ENCODE results near the gene ST3GAL2.
"Not testable (repeated sequence)": the region's sequence is repeated elsewhere in the genome, so short reads cannot be mapped to it uniquely, and the experiment has no call there.

Gene ST3GAL2

GRCh38 chr16:70467113-70467512 is 28.2 kb upstream of the ST3GAL2 start:
- no peak for DNase-seq

- no peak for DNase-seq
Measured at GRCh38 chr16:70466805-70467076, 27.8 kb upstream of the ST3GAL2 start.

GRCh38 chr16:70465999-70466804 is 27.3 kb upstream of the ST3GAL2 start:
- no peak for DNase-seq

- DNase-seq, result no peak
Measured at GRCh38 chr16:70463235-70463634, 24.3 kb upstream of the ST3GAL2 start.

- DNase-seq, result no peak
Measured at GRCh38 chr16:70460737-70461261, 21.9 kb upstream of the ST3GAL2 start.

- DNase-seq, result no peak
Measured at GRCh38 chr16:70457446-70458166, 18.7 kb upstream of the ST3GAL2 start.

- no peak for DNase-seq
Measured at GRCh38 chr16:70455910-70456309, 17.0 kb upstream of the ST3GAL2 start.

- peak; percentile 26 for DNase-seq
Measured at GRCh38 chr16:70454222-70455034, 15.5 kb upstream of the ST3GAL2 start, which contains the start of gene FCSK. Gene FCSK (plus strand): TSS chr16:70454595. CDS start chr16:70463191, 8,596 bp downstream.

- DNase-seq, result no peak
Measured at GRCh38 chr16:70453892-70454221, 15.0 kb upstream of the ST3GAL2 start.

- DNase-seq, result no peak
Measured at GRCh38 chr16:70453117-70453891, 14.4 kb upstream of the ST3GAL2 start.

- not testable (repeated sequence) for DNase-seq
Measured at GRCh38 chr16:70451004-70451340, 12.1 kb upstream of the ST3GAL2 start.

GRCh38 chr16:70450142-70451003 is 11.5 kb upstream of the ST3GAL2 start:
- DNase-seq, result not testable (repeated sequence)

- DNase-seq, result no peak
Measured at GRCh38 chr16:70448075-70448474, 9.2 kb upstream of the ST3GAL2 start.

GRCh38 chr16:70444249-70445063 is 5.6 kb upstream of the ST3GAL2 start:
- no peak for DNase-seq

GRCh38 chr16:70442344-70442743 is 3.4 kb upstream of the ST3GAL2 start:
- no peak for DNase-seq

GRCh38 chr16:70441406-70441990 is 2.6 kb upstream of the ST3GAL2 start:
- no peak for DNase-seq

- DNase-seq, result no peak
Measured at GRCh38 chr16:70440009-70440692, 1.3 kb upstream of the ST3GAL2 start.

- no peak for DNase-seq
Measured at GRCh38 chr16:70438585-70438968, 323 bp downstream of the ST3GAL2 start.

- DNase-seq, result no peak
Measured at GRCh38 chr16:70437582-70438557, 1.0 kb downstream of the ST3GAL2 start.
